Measurements from ENCODE around the gene DYRK4. TPM values are rescaled to one million over a fixed set of nuclear protein-coding genes. Genes with fewer than 3 reads are reported as not detected.

The DYRK4 gene
- total and polyA plus RNA-seq, 2 of the 8 experiments (the other 6 are each of a cell fraction or from before 2014, with no cell fraction given), result 10.5 to 11.4 TPM

- TF ChIP-seq HDAC2 (IDR thresholded peaks at IDR 0.05; ENCODE audit: borderline replicate concordance in 1 of 2, low read depth in 2 of 2, low read length in 2 of 2) (0 out of 4 replicates have a peak, but pooled peaks of 1 of the 2 experiments have one; percentile 58), POLR2AphosphoS5 (IDR thresholded peaks at IDR 0.05; ENCODE audit: low read depth, low read length) (peak; percentile 88), TCF12 (IDR thresholded peaks at IDR 0.05; ENCODE audit: low read depth, low read length) (no peak), POU5F1 (IDR thresholded peaks at IDR 0.05; ENCODE audit: low read depth, low read length) (0 out of 2 replicates have a peak, but pooled peaks have one; percentile 16), ZNF274 (IDR thresholded peaks at IDR 0.05; ENCODE audit: borderline replicate concordance, extremely low read depth, low read length) (no peak), CBX8 (IDR thresholded peaks at IDR 0.05; ENCODE audit: borderline replicate concordance, low read depth, low read length) (no peak), BACH1 (IDR thresholded peaks at IDR 0.05; ENCODE audit: low read length) (no peak), CHD7 (IDR thresholded peaks at IDR 0.05; ENCODE audit: insufficient replicate concordance, low read length) (no peak), RAD21 (IDR thresholded peaks at IDR 0.05 in 1 of 2, conservative IDR thresholded peaks at IDR 0.05 in 1 of 2; ENCODE audit: low read depth in 2 of 2, low read length in 2 of 2) (peak in 1 of 2 experiments; percentile 20; a peak in 1 of 4 replicates), SAP30 (IDR thresholded peaks at IDR 0.05; ENCODE audit: insufficient read depth, insufficient replicate concordance, low read length) (no peak)
Observed at GRCh38 chr12:4562034-4562657, at the start of gene DYRK4 (continued).

All from H1 (cell line).